HepG2 (cell line): ENCODE results near the gene ARFGAP1.

Experiments used
- CHD4 ChIP-seq: fragments of 200-600 bp; sonication (generic); IDR thresholded peaks from 2 replicates; pipeline ENCODE4 v1.7.0; 2017; ENCODE audit warnings: mild to moderate bottlenecking, low read length, borderline replicate concordance
- POLR2AphosphoS5 ChIP-seq: IDR thresholded peaks from 2 replicates; pipeline ENCODE4 v1.6.1; 2012; ENCODE audit warnings: low read depth, low read length
- TMF1 ChIP-seq: sonication (generic); formaldehyde crosslinking; IDR thresholded peaks from 2 replicates; pipeline ENCODE4 v1.8.1; 2022; ENCODE audit warnings: low read depth, missing genetic modification reagents
- ZNF274 ChIP-seq: sonication (generic); formaldehyde crosslinking; IDR thresholded peaks from 2 replicates; pipeline ENCODE4 v1.5.1; 2020; ENCODE audit warnings: mild to moderate bottlenecking, missing genetic modification reagents
- ZNF430 ChIP-seq: sonication (generic); formaldehyde crosslinking; IDR thresholded peaks from 2 replicates; pipeline ENCODE4 v1.9.0; 2021; ENCODE audit warnings: mild to moderate bottlenecking, missing genetic modification reagents
- TF ChIP-seq, protein P1 (sequence below): sonication (generic); formaldehyde crosslinking; IDR thresholded peaks from 2 replicates; pipeline ENCODE4 v1.5.0; 2020; ENCODE audit warnings: mild to moderate bottlenecking, missing genetic modification reagents
- TF ChIP-seq, protein P2 (sequence below): sonication (generic); formaldehyde crosslinking; IDR thresholded peaks from 2 replicates; pipeline ENCODE4 v1.8.0; 2022; ENCODE audit warnings: mild to moderate bottlenecking, missing genetic modification reagents; ENCODE audit not compliant: insufficient replicate concordance
- TF ChIP-seq, protein P3 (sequence below): sonication (generic); formaldehyde crosslinking; conservative IDR thresholded peaks from 2 replicates; pipeline ENCODE4 v1.5.0; 2020; ENCODE audit warnings: missing genetic modification reagents
- TF ChIP-seq, protein P4 (sequence below): sonication (generic); formaldehyde crosslinking; conservative IDR thresholded peaks from 2 replicates; pipeline ENCODE4 v1.8.1; 2023; ENCODE audit warnings: missing genetic modification reagents

DNA sequence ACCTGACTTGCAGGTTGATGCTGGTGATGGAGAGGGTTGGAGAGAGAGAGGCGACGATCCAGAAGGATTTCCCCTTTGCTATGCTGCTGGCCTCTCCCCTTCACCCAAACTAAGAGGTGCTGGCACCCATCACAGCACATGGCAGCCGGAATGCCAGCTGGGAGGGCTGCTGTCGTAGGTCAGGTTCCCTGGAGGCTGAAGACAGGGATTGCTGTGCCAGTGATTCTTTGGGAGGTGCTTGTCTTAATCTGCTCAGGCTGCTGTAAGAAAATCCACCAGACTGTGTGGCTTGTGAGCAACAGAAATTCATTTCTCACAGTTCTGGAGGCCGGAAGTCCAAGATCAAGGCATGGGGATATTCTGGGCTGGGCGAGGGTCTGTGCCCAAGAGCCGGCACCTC, 4.4 kb upstream of the ARFGAP1 start:
- TF ChIP-seq POLR2AphosphoS5 (no peak), ZNF430 (CRISPR knock-in tag) (no peak), CHD4 (no peak), ZNF274 (no peak), TMF1 (no peak)
- TF ChIP-seq, protein P1, sequence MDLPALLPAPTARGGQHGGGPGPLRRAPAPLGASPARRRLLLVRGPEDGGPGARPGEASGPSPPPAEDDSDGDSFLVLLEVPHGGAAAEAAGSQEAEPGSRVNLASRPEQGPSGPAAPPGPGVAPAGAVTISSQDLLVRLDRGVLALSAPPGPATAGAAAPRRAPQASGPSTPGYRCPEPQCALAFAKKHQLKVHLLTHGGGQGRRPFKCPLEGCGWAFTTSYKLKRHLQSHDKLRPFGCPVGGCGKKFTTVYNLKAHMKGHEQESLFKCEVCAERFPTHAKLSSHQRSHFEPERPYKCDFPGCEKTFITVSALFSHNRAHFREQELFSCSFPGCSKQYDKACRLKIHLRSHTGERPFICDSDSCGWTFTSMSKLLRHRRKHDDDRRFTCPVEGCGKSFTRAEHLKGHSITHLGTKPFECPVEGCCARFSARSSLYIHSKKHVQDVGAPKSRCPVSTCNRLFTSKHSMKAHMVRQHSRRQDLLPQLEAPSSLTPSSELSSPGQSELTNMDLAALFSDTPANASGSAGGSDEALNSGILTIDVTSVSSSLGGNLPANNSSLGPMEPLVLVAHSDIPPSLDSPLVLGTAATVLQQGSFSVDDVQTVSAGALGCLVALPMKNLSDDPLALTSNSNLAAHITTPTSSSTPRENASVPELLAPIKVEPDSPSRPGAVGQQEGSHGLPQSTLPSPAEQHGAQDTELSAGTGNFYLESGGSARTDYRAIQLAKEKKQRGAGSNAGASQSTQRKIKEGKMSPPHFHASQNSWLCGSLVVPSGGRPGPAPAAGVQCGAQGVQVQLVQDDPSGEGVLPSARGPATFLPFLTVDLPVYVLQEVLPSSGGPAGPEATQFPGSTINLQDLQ (CRISPR knock-in tag) = no peak
- TF ChIP-seq, protein P2, sequence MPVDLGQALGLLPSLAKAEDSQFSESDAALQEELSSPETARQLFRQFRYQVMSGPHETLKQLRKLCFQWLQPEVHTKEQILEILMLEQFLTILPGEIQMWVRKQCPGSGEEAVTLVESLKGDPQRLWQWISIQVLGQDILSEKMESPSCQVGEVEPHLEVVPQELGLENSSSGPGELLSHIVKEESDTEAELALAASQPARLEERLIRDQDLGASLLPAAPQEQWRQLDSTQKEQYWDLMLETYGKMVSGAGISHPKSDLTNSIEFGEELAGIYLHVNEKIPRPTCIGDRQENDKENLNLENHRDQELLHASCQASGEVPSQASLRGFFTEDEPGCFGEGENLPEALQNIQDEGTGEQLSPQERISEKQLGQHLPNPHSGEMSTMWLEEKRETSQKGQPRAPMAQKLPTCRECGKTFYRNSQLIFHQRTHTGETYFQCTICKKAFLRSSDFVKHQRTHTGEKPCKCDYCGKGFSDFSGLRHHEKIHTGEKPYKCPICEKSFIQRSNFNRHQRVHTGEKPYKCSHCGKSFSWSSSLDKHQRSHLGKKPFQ (CRISPR knock-in tag) = no peak
- TF ChIP-seq, protein P3, sequence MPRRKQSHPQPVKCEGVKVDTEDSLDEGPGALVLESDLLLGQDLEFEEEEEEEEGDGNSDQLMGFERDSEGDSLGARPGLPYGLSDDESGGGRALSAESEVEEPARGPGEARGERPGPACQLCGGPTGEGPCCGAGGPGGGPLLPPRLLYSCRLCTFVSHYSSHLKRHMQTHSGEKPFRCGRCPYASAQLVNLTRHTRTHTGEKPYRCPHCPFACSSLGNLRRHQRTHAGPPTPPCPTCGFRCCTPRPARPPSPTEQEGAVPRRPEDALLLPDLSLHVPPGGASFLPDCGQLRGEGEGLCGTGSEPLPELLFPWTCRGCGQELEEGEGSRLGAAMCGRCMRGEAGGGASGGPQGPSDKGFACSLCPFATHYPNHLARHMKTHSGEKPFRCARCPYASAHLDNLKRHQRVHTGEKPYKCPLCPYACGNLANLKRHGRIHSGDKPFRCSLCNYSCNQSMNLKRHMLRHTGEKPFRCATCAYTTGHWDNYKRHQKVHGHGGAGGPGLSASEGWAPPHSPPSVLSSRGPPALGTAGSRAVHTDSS (CRISPR knock-in tag) = no peak
- TF ChIP-seq, protein P4, sequence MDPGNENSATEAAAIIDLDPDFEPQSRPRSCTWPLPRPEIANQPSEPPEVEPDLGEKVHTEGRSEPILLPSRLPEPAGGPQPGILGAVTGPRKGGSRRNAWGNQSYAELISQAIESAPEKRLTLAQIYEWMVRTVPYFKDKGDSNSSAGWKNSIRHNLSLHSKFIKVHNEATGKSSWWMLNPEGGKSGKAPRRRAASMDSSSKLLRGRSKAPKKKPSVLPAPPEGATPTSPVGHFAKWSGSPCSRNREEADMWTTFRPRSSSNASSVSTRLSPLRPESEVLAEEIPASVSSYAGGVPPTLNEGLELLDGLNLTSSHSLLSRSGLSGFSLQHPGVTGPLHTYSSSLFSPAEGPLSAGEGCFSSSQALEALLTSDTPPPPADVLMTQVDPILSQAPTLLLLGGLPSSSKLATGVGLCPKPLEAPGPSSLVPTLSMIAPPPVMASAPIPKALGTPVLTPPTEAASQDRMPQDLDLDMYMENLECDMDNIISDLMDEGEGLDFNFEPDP = no peak
